ENCODE data around the gene SEC23IP.
A peak's percentile ranks its signal among the peaks of the same experiment; 100 is the strongest.
"Not testable (repeated sequence)": the region's sequence is repeated elsewhere in the genome, so short reads cannot be mapped to it uniquely, and the experiment has no call there.

The SEC23IP gene

GRCh38 chr10:119867317-119867716 is 25.2 kb upstream of the SEC23IP start:
- Mint-ChIP-seq H3K4me3 (no peak overlapping the region), H3K36me3 (peaks cover 16% of the 10 kb centered on the region), H3K9me3 (ENCODE audit: low read depth) (no peaks in the 10 kb centered on the region), H3K4me1 (ENCODE audit: low read depth) (peaks cover 64% of the 10 kb centered on the region), H3K27ac (no peak overlapping the region), H3K27me3 (no peaks in the 10 kb centered on the region)

- peaks cover 11% of the 10 kb centered on the region for H3K36me3 Mint-ChIP-seq
- not testable (repeated sequence) for H3K27ac Mint-ChIP-seq; H3K27me3 Mint-ChIP-seq; H3K9me3 Mint-ChIP-seq (ENCODE audit: low read depth)
- H3K4me1 Mint-ChIP-seq (ENCODE audit: low read depth) = peaks cover 64% of the 10 kb centered on the region
- peak overlapping the region; percentile 94 for H3K4me3 Mint-ChIP-seq
Observed at GRCh38 chr10:119869398-119869797, 23.1 kb upstream of the SEC23IP start.

DNA sequence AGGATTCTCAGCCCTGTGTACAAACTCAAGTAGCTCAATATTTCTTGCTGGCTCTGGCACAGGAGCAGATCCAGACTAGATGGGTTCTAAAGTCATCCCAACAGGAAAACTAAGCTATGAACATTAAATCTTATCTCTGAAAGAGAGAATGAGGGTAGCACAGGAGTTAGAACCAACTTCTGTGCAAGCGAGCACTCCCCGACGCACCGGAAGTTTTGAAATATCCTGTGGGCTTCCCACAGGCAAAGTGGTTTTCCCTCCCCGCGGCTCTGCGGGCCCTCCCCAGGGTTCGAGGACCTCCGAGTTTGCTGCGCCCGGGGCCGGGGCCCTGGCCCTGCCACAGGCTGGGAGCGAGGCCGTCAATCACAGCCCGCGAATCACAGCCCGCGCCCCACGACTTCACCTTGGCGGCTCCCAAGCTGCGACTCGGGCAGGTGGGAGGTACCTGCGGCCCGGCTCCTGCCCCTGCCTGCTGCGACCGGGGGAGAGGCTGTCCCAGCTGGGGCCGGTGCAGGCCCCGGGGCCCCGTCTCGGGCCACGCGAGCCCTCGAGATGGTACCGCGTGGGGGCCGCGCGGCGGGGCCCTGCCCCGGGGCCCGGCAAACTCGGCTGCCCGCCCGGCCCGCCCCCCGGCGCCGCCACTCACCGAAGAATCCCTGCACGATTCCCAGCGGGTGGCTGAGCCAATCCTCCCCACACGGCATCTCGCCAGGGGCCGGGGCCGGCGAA is 20.5 kb upstream of the SEC23IP start:
- H3K9me3 Mint-ChIP-seq (ENCODE audit: low read depth) = no peaks in the 10 kb centered on the region
- peak overlapping the region; percentile 93 for H3K27ac Mint-ChIP-seq
- no peaks in the 10 kb centered on the region for H3K27me3 Mint-ChIP-seq
- H3K4me3 Mint-ChIP-seq = peak overlapping the region; percentile 94
- H3K4me1 Mint-ChIP-seq (ENCODE audit: low read depth) = peaks cover 48% of the 10 kb centered on the region
- no peaks in the 10 kb centered on the region for H3K36me3 Mint-ChIP-seq

GRCh38 chr10:119872610-119872859 is 20.0 kb upstream of the SEC23IP start, which contains the start of gene MCMBP:
MCMBP (minus strand) TSS chr10:119872843; CDS start chr10:119872584, 259 bp downstream.
- Mint-ChIP-seq H3K27ac (peak within 1 kb of the TSS; percentile 93), H3K4me3 (peak within 1 kb of the TSS; percentile 94), H3K4me1 (ENCODE audit: low read depth) (peaks cover 45% of the 10 kb centered on the region), H3K27me3 (no peaks in the 10 kb centered on the region), H3K9me3 (ENCODE audit: low read depth) (no peaks in the 10 kb centered on the region), H3K36me3 (no peaks in the 10 kb centered on the region)

DNA sequence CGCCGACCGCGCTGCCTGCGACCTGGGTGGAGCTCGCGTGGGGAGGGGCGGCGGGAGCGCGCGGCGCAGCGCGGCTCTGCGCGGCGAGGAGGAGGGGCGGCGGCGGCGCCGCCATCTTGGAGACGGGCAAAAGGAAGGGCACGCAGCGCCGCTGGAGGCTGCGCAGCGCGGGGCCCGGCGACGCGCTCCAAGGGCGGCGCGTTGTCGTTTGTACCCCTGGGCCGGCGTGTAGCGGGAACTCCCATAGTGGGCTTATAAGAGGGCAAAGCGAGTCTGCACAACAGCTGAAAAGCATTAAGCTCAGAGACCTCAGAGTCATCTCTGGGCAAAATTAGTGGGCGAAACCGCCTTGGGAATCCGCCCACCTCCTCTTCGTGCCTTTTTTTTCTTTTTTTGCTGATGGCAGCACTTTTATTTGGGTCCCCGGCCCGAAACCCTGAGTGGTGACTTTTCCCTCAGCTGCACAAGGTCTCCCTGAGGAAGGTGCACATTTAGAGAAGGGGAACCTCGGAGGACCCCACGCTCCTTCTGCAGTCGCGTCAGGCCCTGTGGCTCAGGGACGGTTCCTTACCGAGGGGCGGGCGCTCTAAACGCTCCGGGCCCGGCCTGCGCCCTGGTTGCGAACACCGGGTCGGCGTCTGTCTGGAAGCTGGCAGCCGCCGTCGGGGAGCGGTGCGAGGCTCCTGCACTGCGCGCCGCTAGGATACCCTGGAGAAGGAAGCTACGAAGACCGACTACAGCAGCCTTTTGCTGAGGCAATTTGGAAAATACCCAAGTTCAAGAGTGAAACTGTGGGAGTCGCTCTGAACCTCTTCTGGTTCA is 19.5 kb upstream of the SEC23IP start:
- H3K9me3 Mint-ChIP-seq (ENCODE audit: low read depth) = no peaks in the 10 kb centered on the region
- peak overlapping the region; percentile 87 for H3K4me3 Mint-ChIP-seq
- H3K4me1 Mint-ChIP-seq (ENCODE audit: low read depth) = peaks cover 40% of the 10 kb centered on the region
- H3K27me3 Mint-ChIP-seq = no peaks in the 10 kb centered on the region
- H3K27ac Mint-ChIP-seq = peak overlapping the region; percentile 92
- H3K36me3 Mint-ChIP-seq = no peaks in the 10 kb centered on the region

GRCh38 chr10:119878524-119878923 is 14.0 kb upstream of the SEC23IP start:
- Mint-ChIP-seq H3K4me3 (no peak overlapping the region), H3K4me1 (ENCODE audit: low read depth) (peaks cover 6% of the 10 kb centered on the region), H3K9me3 (ENCODE audit: low read depth) (no peaks in the 10 kb centered on the region), H3K27me3 (no peaks in the 10 kb centered on the region), H3K27ac (no peak overlapping the region), H3K36me3 (peaks cover 4% of the 10 kb centered on the region)

DNA sequence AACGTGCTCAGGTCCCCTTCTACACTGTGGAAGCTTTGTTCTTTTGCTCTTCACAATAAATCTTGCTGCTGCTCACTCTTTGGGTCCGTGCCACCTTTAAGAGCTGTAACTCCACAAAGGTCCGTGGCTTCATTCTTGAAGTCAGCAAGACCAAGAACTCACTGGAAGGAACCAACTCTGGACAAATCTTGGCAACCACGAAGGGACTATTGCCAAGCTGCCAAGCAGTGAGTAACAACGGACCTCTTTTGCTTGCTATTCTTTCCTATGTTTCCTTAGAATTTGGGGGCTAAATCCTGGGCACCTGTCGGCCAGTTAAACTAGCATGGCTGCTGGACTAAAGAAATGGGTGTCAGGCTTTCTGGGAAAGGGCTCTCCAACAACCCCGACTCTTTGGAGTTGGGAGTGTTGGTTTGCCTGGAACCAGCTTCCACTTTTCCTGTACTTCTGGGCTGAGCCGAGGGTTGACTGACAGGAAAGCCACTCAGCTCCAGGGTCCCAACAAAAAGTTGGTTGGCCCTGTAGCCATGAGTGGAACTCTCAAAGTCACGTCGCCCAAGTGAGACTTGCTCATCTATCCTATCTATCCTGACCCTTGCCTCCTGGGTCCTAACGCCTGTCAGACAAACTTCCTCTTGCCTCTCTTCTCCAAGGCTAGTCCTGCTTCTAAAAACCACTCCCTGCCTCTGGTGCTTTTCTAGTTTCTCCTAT is 8.5 kb upstream of the SEC23IP start:
- H3K27ac Mint-ChIP-seq; H3K27me3 Mint-ChIP-seq; H3K9me3 Mint-ChIP-seq (ENCODE audit: low read depth); H3K4me3 Mint-ChIP-seq; H3K36me3 Mint-ChIP-seq; H3K4me1 Mint-ChIP-seq (ENCODE audit: low read depth): not testable (repeated sequence)

GRCh38 chr10:119886070-119886469 is 6.5 kb upstream of the SEC23IP start:
- H3K27me3 Mint-ChIP-seq; H3K36me3 Mint-ChIP-seq; H3K9me3 Mint-ChIP-seq (ENCODE audit: low read depth); H3K27ac Mint-ChIP-seq; H3K4me1 Mint-ChIP-seq (ENCODE audit: low read depth); H3K4me3 Mint-ChIP-seq: not testable (repeated sequence)

- not testable (repeated sequence) for H3K9me3 Mint-ChIP-seq (ENCODE audit: low read depth); H3K27me3 Mint-ChIP-seq; H3K4me3 Mint-ChIP-seq; H3K36me3 Mint-ChIP-seq; H3K4me1 Mint-ChIP-seq (ENCODE audit: low read depth); H3K27ac Mint-ChIP-seq
Observed at GRCh38 chr10:119888715-119889114, 3.8 kb upstream of the SEC23IP start.

DNA sequence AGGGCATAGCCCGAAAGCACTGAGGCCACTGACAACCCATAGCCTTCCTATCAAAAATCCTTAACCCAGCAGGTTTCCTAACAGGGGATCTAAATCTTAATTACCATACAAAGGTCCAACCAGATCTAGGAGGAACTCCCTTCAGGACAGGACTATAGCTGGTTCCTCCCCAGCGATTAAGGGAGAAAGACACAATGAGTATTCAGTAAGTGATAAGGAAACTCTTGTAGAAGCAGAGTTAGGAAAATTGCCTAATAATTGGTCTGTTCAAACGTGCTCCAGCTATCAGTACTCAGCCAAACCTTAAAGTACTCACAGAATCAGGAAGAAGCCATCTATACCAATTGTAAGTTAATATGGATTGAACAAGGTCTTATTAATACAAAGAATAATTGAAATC is 3.3 kb upstream of the SEC23IP start:
- not testable (repeated sequence) for H3K36me3 Mint-ChIP-seq; H3K27me3 Mint-ChIP-seq; H3K27ac Mint-ChIP-seq; H3K4me3 Mint-ChIP-seq; H3K9me3 Mint-ChIP-seq (ENCODE audit: low read depth)
- H3K4me1 Mint-ChIP-seq (ENCODE audit: low read depth) = peaks cover 15% of the 10 kb centered on the region

GRCh38 chr10:119890307-119890706 is 2.2 kb upstream of the SEC23IP start:
- H3K27me3 Mint-ChIP-seq; H3K9me3 Mint-ChIP-seq (ENCODE audit: low read depth); H3K36me3 Mint-ChIP-seq; H3K27ac Mint-ChIP-seq: not testable (repeated sequence)
- peaks cover 24% of the 10 kb centered on the region for H3K4me1 Mint-ChIP-seq (ENCODE audit: low read depth)
- H3K4me3 Mint-ChIP-seq = peak overlapping the region; percentile 32

DNA sequence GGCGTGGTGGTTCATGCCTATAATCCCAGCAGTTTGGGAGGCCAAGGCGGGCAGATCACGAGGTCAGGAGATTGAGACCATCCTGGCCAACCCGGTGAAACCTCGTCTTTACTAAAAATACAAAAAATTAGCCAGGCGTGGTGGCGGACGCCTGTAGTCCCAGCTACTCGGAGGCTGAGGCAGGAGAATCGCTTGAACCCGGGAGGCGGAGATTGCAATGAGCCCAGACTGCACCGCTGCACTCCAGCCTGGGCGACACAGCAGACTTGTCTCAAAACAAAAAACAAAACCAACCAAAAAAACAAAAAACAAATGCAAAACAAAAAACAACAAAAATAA is 712 bp upstream of the SEC23IP start:
- H3K9me3 Mint-ChIP-seq (ENCODE audit: low read depth); H3K27me3 Mint-ChIP-seq; H3K36me3 Mint-ChIP-seq: not testable (repeated sequence)
- Mint-ChIP-seq H3K4me1 (ENCODE audit: low read depth) (peaks cover 39% of the 10 kb centered on the region), H3K27ac (peak overlapping the region; percentile 56), H3K4me3 (peak overlapping the region; percentile 99)

DNA sequence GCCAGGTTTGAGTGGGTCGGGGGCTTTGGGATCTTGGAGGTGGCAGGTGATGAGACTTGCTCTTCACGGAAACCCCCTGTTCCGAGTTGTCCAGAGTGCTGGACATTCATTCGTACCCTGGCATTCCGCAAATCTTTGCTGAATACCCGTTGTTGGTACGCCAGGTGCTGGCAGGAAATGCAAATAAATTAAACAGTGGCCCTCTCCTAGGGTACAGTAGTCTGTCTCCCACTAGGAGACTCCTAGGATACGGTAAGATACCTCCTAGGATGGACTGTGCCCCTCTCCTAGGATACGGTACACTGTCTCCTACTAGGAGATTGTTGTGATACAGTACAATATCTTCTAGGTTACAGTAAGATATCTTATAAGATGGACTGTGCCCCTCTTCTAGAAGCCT is 544 bp downstream of the SEC23IP start:
- Mint-ChIP-seq H3K4me3 (peak overlapping the region; percentile 99), H3K4me1 (ENCODE audit: low read depth) (peaks cover 46% of the 10 kb centered on the region), H3K27ac (peak overlapping the region; percentile 99)

DNA sequence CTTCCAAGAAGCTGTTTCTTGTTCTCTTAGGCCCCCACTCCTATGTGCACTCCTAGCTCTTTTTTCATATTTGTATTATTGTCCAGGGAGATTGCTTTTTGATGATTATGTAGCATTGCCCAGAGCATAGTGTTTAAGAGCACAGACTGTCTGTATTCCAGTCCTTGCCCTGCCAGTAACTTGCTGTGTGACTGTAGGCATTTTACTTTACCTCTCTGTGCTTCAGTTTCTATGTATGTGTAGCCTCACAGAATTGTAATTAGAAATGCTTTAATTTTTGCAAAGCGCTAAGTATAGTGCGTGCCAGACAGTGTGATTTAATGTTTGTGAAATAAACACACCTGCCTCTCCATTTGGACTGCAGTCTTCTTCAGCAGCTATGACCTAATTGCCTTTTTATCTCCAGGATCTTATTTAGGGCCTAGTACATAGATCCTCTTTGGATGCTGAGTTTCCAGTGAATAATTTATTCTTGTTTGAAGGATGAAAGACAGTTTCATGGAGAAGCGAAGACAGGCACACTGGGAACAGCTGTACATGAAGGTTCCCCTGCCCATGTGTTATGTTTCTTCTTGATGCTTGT is 1.4 kb downstream of the SEC23IP start:
- Mint-ChIP-seq H3K27ac (peak overlapping the region; percentile 99), H3K36me3 (no peaks in the 10 kb centered on the region), H3K4me3 (peak overlapping the region; percentile 99), H3K9me3 (ENCODE audit: low read depth) (no peaks in the 10 kb centered on the region), H3K27me3 (no peaks in the 10 kb centered on the region), H3K4me1 (ENCODE audit: low read depth) (peaks cover 55% of the 10 kb centered on the region)

More for the DNA sequence above, 544 bp downstream of the SEC23IP start:
- no peaks in the 10 kb centered on the region for H3K36me3 Mint-ChIP-seq
- H3K9me3 Mint-ChIP-seq (ENCODE audit: low read depth) = no peaks in the 10 kb centered on the region
- no peaks in the 10 kb centered on the region for H3K27me3 Mint-ChIP-seq

DNA sequence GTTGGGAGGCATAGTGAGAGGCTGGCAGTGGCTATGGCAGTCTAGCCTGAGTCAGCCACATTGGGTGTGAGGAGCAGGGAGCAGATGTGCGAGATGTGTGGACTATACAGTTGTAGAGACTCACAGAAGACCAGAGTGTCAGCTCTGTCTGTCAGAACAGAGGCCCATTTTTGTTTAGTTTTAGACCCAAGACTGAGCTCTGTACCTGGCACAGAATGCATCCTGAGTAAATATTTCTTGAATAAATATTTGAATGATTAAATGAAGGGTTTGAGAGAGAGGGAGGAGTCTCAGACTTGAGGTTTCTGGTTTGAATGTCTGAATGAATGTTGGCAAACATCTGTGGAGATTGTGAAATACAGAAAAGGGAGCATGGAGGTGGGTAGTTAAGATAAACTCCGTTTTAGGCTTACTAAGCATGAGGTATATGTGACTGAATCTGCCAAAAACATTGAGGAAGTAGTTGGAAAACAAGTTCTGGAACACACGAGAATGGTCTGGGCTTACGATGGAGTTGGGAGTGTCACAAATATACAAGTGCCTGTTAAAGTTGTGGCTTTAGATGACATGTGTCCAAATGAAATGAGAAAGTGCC is 3.6 kb downstream of the SEC23IP start:
- Mint-ChIP-seq H3K4me3 (peak overlapping the region; percentile 11), H3K27ac (peak overlapping the region; percentile 61), H3K9me3 (ENCODE audit: low read depth) (no peaks in the 10 kb centered on the region), H3K27me3 (no peaks in the 10 kb centered on the region), H3K4me1 (ENCODE audit: low read depth) (peaks cover 63% of the 10 kb centered on the region), H3K36me3 (no peaks in the 10 kb centered on the region)
